ENCODE measurements around the gene ABAT.
"Not testable (repeated sequence)": the region's sequence is repeated elsewhere in the genome, so short reads cannot be mapped to it uniquely, and the experiment has no call there.

DNA sequence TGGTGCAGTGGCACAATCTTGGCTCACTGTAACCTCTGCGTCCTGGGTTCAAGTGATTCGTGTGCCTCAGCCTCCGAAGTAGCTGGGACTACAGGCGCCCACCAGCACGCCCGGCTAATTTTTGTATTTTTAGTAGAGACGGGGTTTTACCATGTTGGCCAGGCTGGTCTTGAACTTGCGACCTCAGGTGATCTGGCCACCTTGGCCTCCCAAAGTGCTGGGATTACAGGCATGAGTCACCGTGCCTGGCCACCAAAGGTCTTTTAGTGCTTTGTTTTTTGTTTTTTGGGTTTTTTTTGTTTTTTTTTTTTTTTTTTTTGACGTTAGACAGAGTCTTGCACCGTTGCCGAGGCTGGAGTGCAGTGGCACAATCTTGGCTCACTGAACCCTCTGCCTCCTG lies 129.3 kb downstream of the ABAT start:
- TF ChIP-seq, protein P1, sequence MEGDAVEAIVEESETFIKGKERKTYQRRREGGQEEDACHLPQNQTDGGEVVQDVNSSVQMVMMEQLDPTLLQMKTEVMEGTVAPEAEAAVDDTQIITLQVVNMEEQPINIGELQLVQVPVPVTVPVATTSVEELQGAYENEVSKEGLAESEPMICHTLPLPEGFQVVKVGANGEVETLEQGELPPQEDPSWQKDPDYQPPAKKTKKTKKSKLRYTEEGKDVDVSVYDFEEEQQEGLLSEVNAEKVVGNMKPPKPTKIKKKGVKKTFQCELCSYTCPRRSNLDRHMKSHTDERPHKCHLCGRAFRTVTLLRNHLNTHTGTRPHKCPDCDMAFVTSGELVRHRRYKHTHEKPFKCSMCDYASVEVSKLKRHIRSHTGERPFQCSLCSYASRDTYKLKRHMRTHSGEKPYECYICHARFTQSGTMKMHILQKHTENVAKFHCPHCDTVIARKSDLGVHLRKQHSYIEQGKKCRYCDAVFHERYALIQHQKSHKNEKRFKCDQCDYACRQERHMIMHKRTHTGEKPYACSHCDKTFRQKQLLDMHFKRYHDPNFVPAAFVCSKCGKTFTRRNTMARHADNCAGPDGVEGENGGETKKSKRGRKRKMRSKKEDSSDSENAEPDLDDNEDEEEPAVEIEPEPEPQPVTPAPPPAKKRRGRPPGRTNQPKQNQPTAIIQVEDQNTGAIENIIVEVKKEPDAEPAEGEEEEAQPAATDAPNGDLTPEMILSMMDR (IDR thresholded peaks at IDR 0.05) = not testable (repeated sequence)
- not testable (repeated sequence) for TF ChIP-seq EZH2 (IDR thresholded peaks at IDR 0.05; ENCODE audit: borderline replicate concordance, insufficient read depth, low read depth, low read length, poor library complexity, severe bottlenecking)

All from B cell (primary cell).